Measurements from ENCODE around the gene EXOSC7.
A peak's percentile ranks its signal among the peaks of the same experiment; 100 is the strongest.

Gene EXOSC7

DNA sequence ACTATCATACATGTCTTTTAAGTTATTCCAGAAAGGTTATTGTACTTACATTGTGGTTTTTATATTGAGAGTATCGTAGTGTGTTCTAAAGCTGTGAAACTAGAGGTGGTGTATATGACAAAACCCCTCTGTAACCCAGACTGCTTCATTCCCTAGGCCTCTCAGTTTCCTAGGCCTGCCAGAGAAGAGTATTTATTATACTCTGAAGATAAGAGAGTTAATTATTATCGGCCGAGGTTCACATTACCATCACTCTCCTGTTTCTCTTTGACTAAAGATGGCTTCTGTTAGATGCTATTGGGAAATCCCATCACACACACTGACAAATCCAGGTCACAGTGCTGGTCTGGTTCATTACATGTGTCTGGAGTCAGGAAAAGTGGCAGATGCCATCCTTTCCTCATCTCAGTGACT is 20.5 kb downstream of the EXOSC7 start:
- Histone ChIP-seq H3K9me3 (replicated peaks in 1 of 2; ENCODE audit: control insufficient read depth in 2 of 2, insufficient read depth in 1 of 2, low read depth in 1 of 2, low read length in 2 of 2) (peaks cover 0 to 3% of the 10 kb centered on the region in 2 donors), H3K4me3 (ENCODE audit: low read length in 2 of 2) (no peak overlapping the region), H2BK5ac (ENCODE audit: low read length) (no peak overlapping the region), H3K18ac (ENCODE audit: low read length) (no peak overlapping the region), H3K79me1 (ENCODE audit: low read depth, low read length) (peaks cover 2% of the 10 kb centered on the region), H3K36me3 (replicated peaks in 1 of 2; ENCODE audit: control insufficient read depth in 2 of 2, insufficient read depth in 2 of 2, low read length in 2 of 2) (peaks cover 27 to 91% of the 10 kb centered on the region in 2 donors), H2BK120ac (ENCODE audit: low read depth, low read length) (no peak overlapping the region), H2AFZ (ENCODE audit: low read length) (no peak overlapping the region), H3K23ac (ENCODE audit: low read depth, low read length, poor library complexity) (no peak overlapping the region), H3K4ac (ENCODE audit: low read length) (no peak overlapping the region), H2BK12ac (ENCODE audit: low read length) (no peak overlapping the region), H3K4me2 (ENCODE audit: insufficient read depth, low read length, poor library complexity, severe bottlenecking) (no peak overlapping the region), H2BK15ac (ENCODE audit: low read length) (no peak overlapping the region), H3K27ac (replicated peaks; ENCODE audit: low read length) (no peak overlapping the region), H4K91ac (ENCODE audit: low read depth, low read length, poor library complexity) (no peak overlapping the region), H4K8ac (ENCODE audit: low read depth, low read length) (no peak overlapping the region), H3K4me1 (ENCODE audit: control insufficient read depth in 2 of 2, insufficient read depth in 1 of 2, low read depth in 1 of 2, low read length in 2 of 2) (peaks cover 3% of the 10 kb centered on the region in 2 donors), H3K27me3 (ENCODE audit: control insufficient read depth in 3 of 3, insufficient read depth in 3 of 3, low read depth in 1 of 3, low read length in 3 of 3) (no peaks in the 10 kb centered on the region), H2AK5ac (ENCODE audit: low read depth, low read length) (no peak overlapping the region), H3K9ac (ENCODE audit: low read depth, low read length, poor library complexity) (peak overlapping the region; percentile 22), H3K14ac (ENCODE audit: low read length) (no peak overlapping the region)
- no peak for DNase-seq (ENCODE audit: low spot score)
- WGBS, 2 donors (ENCODE audit: extremely low coverage in 2 of 2, insufficient read length in 2 of 2, insufficient replicate concordance in 1 of 2), result no CpG with 5 or more reads among the region's 3 CpGs

GRCh38 chr3:44999782-45000181 is 23.7 kb downstream of the EXOSC7 start:
- no peak overlapping the region for H3K4ac ChIP-seq (ENCODE audit: low read length)
- no peak overlapping the region for H4K91ac ChIP-seq (ENCODE audit: low read depth, low read length, poor library complexity)
- H3K36me3 ChIP-seq (replicated peaks in 1 of 2; ENCODE audit: control insufficient read depth in 2 of 2, insufficient read depth in 2 of 2, low read length in 2 of 2), result peaks cover 40 to 91% of the 10 kb centered on the region in 2 donors
- H3K4me1 ChIP-seq (ENCODE audit: control insufficient read depth in 2 of 2, insufficient read depth in 1 of 2, low read depth in 1 of 2, low read length in 2 of 2), result no peaks in the 10 kb centered on the region
- H3K18ac ChIP-seq (ENCODE audit: low read length), result no peak overlapping the region
- H3K27ac ChIP-seq (replicated peaks; ENCODE audit: low read length), result no peak overlapping the region
- H3K27me3 ChIP-seq (ENCODE audit: control insufficient read depth in 3 of 3, insufficient read depth in 3 of 3, low read depth in 1 of 3, low read length in 3 of 3), result no peaks in the 10 kb centered on the region
- no peak overlapping the region for H2BK5ac ChIP-seq (ENCODE audit: low read length)
- H3K79me1 ChIP-seq (ENCODE audit: low read depth, low read length), result no peaks in the 10 kb centered on the region
- H3K9me3 ChIP-seq (replicated peaks in 1 of 2; ENCODE audit: control insufficient read depth in 2 of 2, insufficient read depth in 1 of 2, low read depth in 1 of 2, low read length in 2 of 2), result peaks cover 4 to 13% of the 10 kb centered on the region in 2 donors
- DNase-seq (ENCODE audit: low spot score), result no peak
- WGBS, 2 donors (ENCODE audit: extremely low coverage in 2 of 2, insufficient read length in 2 of 2, insufficient replicate concordance in 1 of 2), result no CpG with 5 or more reads among the region's 2 CpGs
- H3K4me2 ChIP-seq (ENCODE audit: insufficient read depth, low read length, poor library complexity, severe bottlenecking), result no peak overlapping the region
- H4K8ac ChIP-seq (ENCODE audit: low read depth, low read length), result no peak overlapping the region
- H3K23ac ChIP-seq (ENCODE audit: low read depth, low read length, poor library complexity), result no peak overlapping the region
- no peak overlapping the region for H3K4me3 ChIP-seq (ENCODE audit: low read length in 2 of 2)
- no peak overlapping the region for H2AFZ ChIP-seq (ENCODE audit: low read length)
- no peak overlapping the region for H3K14ac ChIP-seq (ENCODE audit: low read length)
- H2BK120ac ChIP-seq (ENCODE audit: low read depth, low read length), result no peak overlapping the region
- H2BK12ac ChIP-seq (ENCODE audit: low read length), result no peak overlapping the region
- H3K9ac ChIP-seq (ENCODE audit: low read depth, low read length, poor library complexity), result no peak overlapping the region
- no peak overlapping the region for H2BK15ac ChIP-seq (ENCODE audit: low read length)
- H2AK5ac ChIP-seq (ENCODE audit: low read depth, low read length), result no peak overlapping the region

GRCh38 chr3:45000823-45001222 is 24.8 kb downstream of the EXOSC7 start:
- Histone ChIP-seq H2BK12ac (ENCODE audit: low read length) (no peak overlapping the region), H3K4ac (ENCODE audit: low read length) (no peak overlapping the region), H3K36me3 (replicated peaks in 1 of 2; ENCODE audit: control insufficient read depth in 2 of 2, insufficient read depth in 2 of 2, low read length in 2 of 2) (peaks cover 46 to 96% of the 10 kb centered on the region in 2 donors), H3K18ac (ENCODE audit: low read length) (no peak overlapping the region), H3K4me3 (ENCODE audit: low read length in 2 of 2) (no peak overlapping the region), H3K27me3 (ENCODE audit: control insufficient read depth in 3 of 3, insufficient read depth in 3 of 3, low read depth in 1 of 3, low read length in 3 of 3) (no peaks in the 10 kb centered on the region), H3K23ac (ENCODE audit: low read depth, low read length, poor library complexity) (no peak overlapping the region), H2BK15ac (ENCODE audit: low read length) (no peak overlapping the region), H3K4me1 (ENCODE audit: control insufficient read depth in 2 of 2, insufficient read depth in 1 of 2, low read depth in 1 of 2, low read length in 2 of 2) (no peaks in the 10 kb centered on the region), H3K79me1 (ENCODE audit: low read depth, low read length) (no peaks in the 10 kb centered on the region), H3K9ac (ENCODE audit: low read depth, low read length, poor library complexity) (no peak overlapping the region), H3K4me2 (ENCODE audit: insufficient read depth, low read length, poor library complexity, severe bottlenecking) (no peak overlapping the region), H2BK120ac (ENCODE audit: low read depth, low read length) (no peak overlapping the region), H2BK5ac (ENCODE audit: low read length) (no peak overlapping the region), H4K91ac (ENCODE audit: low read depth, low read length, poor library complexity) (no peak overlapping the region), H3K14ac (ENCODE audit: low read length) (no peak overlapping the region), H4K8ac (ENCODE audit: low read depth, low read length) (no peak overlapping the region), H2AFZ (ENCODE audit: low read length) (no peak overlapping the region), H3K27ac (replicated peaks; ENCODE audit: low read length) (no peak overlapping the region), H2AK5ac (ENCODE audit: low read depth, low read length) (no peak overlapping the region), H3K9me3 (replicated peaks in 1 of 2; ENCODE audit: control insufficient read depth in 2 of 2, insufficient read depth in 1 of 2, low read depth in 1 of 2, low read length in 2 of 2) (peaks cover 10 to 23% of the 10 kb centered on the region in 2 donors)
- no CpG with 5 or more reads among the region's 4 CpGs for WGBS, 2 donors (ENCODE audit: extremely low coverage in 2 of 2, insufficient read length in 2 of 2, insufficient replicate concordance in 1 of 2)
- no peak for DNase-seq (ENCODE audit: low spot score)

DNA sequence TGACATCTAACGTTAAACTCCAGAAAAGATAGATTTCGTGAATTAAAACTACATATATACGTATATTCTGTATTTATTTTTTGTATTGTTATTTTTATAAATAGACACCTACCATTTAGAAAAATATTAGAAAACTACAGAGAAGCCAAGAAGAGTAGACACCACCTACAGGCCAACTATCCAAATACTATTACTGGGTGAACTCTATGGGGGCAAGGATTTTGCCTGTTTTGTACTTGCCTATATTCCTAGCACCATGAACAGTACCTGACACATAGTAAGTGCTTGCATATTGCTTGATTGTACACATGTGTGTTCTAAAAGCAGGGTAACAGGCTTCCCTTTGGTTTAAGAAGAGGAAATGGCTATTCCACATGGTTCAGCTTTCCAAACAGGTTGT is 25.7 kb downstream of the EXOSC7 start:
- WGBS, 2 donors (ENCODE audit: extremely low coverage in 2 of 2, insufficient read length in 2 of 2, insufficient replicate concordance in 1 of 2), result no CpG with 5 or more reads among the region's 3 CpGs
- H2BK120ac ChIP-seq (ENCODE audit: low read depth, low read length), result no peak overlapping the region
- no peaks in the 10 kb centered on the region for H3K79me1 ChIP-seq (ENCODE audit: low read depth, low read length)
- no peak overlapping the region for H3K4me3 ChIP-seq (ENCODE audit: low read length in 2 of 2)
- peaks cover 43 to 88% of the 10 kb centered on the region in 2 donors for H3K36me3 ChIP-seq (replicated peaks in 1 of 2; ENCODE audit: control insufficient read depth in 2 of 2, insufficient read depth in 2 of 2, low read length in 2 of 2)
- no peak overlapping the region for H2BK12ac ChIP-seq (ENCODE audit: low read length)
- H2AK5ac ChIP-seq (ENCODE audit: low read depth, low read length), result no peak overlapping the region
- H3K27me3 ChIP-seq (ENCODE audit: control insufficient read depth in 3 of 3, insufficient read depth in 3 of 3, low read depth in 1 of 3, low read length in 3 of 3), result no peaks in the 10 kb centered on the region
- no peak overlapping the region for H4K91ac ChIP-seq (ENCODE audit: low read depth, low read length, poor library complexity)
- no peak overlapping the region for H3K4ac ChIP-seq (ENCODE audit: low read length)
- peaks cover 10 to 24% of the 10 kb centered on the region in 2 donors for H3K9me3 ChIP-seq (replicated peaks in 1 of 2; ENCODE audit: control insufficient read depth in 2 of 2, insufficient read depth in 1 of 2, low read depth in 1 of 2, low read length in 2 of 2)
- H3K27ac ChIP-seq (replicated peaks; ENCODE audit: low read length), result no peak overlapping the region
- H2AFZ ChIP-seq (ENCODE audit: low read length), result no peak overlapping the region
- no peak overlapping the region for H3K14ac ChIP-seq (ENCODE audit: low read length)
- H3K23ac ChIP-seq (ENCODE audit: low read depth, low read length, poor library complexity), result no peak overlapping the region
- H3K18ac ChIP-seq (ENCODE audit: low read length), result no peak overlapping the region
- DNase-seq (ENCODE audit: low spot score), result no peak
- no peak overlapping the region for H3K9ac ChIP-seq (ENCODE audit: low read depth, low read length, poor library complexity)
- no peak overlapping the region for H3K4me2 ChIP-seq (ENCODE audit: insufficient read depth, low read length, poor library complexity, severe bottlenecking)
- no peak overlapping the region for H2BK5ac ChIP-seq (ENCODE audit: low read length)
- H2BK15ac ChIP-seq (ENCODE audit: low read length), result no peak overlapping the region
- no peak overlapping the region for H4K8ac ChIP-seq (ENCODE audit: low read depth, low read length)
- no peaks in the 10 kb centered on the region for H3K4me1 ChIP-seq (ENCODE audit: control insufficient read depth in 2 of 2, insufficient read depth in 1 of 2, low read depth in 1 of 2, low read length in 2 of 2)
